Spinal cord (tissue), 10 donors: ENCODE data around the gene SPATA19. TPM values are rescaled to one million over a fixed set of nuclear protein-coding genes. Genes with fewer than 3 reads are reported as not detected.

Source experiments
- DNase-seq, 6 donors: peaks; one replicate each; pipeline versions ENCODE4 v3.0.0 to v3.0.0-alpha.2; 2013 to 2015; ENCODE audit warnings: low spot score in 6 of 6, low read depth in 4 of 6
- H3K27ac ChIP-seq: one replicate; pipeline ENCODE4 v1.5.1; 2013; ENCODE audit warnings: low read depth, low read length, control low read depth
- H3K27me3 ChIP-seq: one replicate; pipeline ENCODE4 v1.6.1; 2013; ENCODE audit warnings: low read length; ENCODE audit not compliant: control insufficient read depth, insufficient read depth
- H3K36me3 ChIP-seq: one replicate; pipeline ENCODE4 v1.6.1; 2013; ENCODE audit warnings: low read length; ENCODE audit not compliant: control insufficient read depth, insufficient read depth
- H3K4me1 ChIP-seq: one replicate; pipeline ENCODE4 v1.6.1; 2013; ENCODE audit warnings: low read length; ENCODE audit not compliant: control insufficient read depth, insufficient read depth
- H3K4me3 ChIP-seq: one replicate; pipeline ENCODE4 v1.5.1; 2013; ENCODE audit warnings: low read depth, low read length, control low read depth
- H3K9me3 ChIP-seq: one replicate; pipeline ENCODE4 v1.6.1; 2013; ENCODE audit warnings: low read length; ENCODE audit not compliant: control insufficient read depth, insufficient read depth
- whole genome bisulfite sequencing: methylation state at CpG from one replicate; pipeline ENCODE4 v1.1.5; 2013; ENCODE audit warnings: missing lambda C conversion rate; ENCODE audit not compliant: insufficient coverage; 5-methylcytosine and 5-hydroxymethylcytosine counted together
- polyA plus RNA-seq, 2 donors: library from polyadenylated mRNA; unstranded; fragments of 120-200 nt; gene quantifications; one replicate each; pipeline ENCODE4 v1.2.1, GENCODE V29; 2013; ENCODE audit not compliant: insufficient read length in 2 of 2
- total RNA-seq, 2 donors: library from RNA; depleted of rRNA in 1 of 2; stranded (reverse); fragments of 120-200 nt in 1 of 2; fragments of >200 nt in 1 of 2; gene quantifications; one replicate each; pipeline versions ENCODE4 v1.2.3 to v1.2.4, GENCODE V29; 2013 to 2014
- donor health status: healthy.

The SPATA19 gene
- total and polyA plus RNA-seq, 4 donors: not detected

- H3K4me1 ChIP-seq: peaks cover 3% of the 10 kb centered on the region
- no peak overlapping the region for H3K27ac ChIP-seq
- DNase-seq: no peak
- WGBS: no CpG with 5 or more reads among the region's 2 CpGs
- H3K4me3 ChIP-seq: no peak overlapping the region
- peaks cover 2% of the 10 kb centered on the region for H3K27me3 ChIP-seq
- peaks cover 3% of the 10 kb centered on the region for H3K9me3 ChIP-seq
- no peaks in the 10 kb centered on the region for H3K36me3 ChIP-seq
These were observed 51.1 kb downstream of the SPATA19 start for GRCh38 chr11:133794205-133794604.

GRCh38 chr11:133793271-133794035, 51.9 kb downstream of the SPATA19 start:
- peak in 1 of 6 donors; percentile 75 for DNase-seq
- Histone ChIP-seq H3K27me3 (peaks cover 2% of the 10 kb centered on the region), H3K4me3 (no peak overlapping the region), H3K36me3 (no peaks in the 10 kb centered on the region), H3K27ac (no peak overlapping the region), H3K4me1 (peaks cover 3% of the 10 kb centered on the region), H3K9me3 (peaks cover 3% of the 10 kb centered on the region)
- 100% methylated on average over 2 of the region's 7 CpGs for WGBS

- H3K36me3 ChIP-seq: no peaks in the 10 kb centered on the region
- peaks cover 9% of the 10 kb centered on the region for H3K4me1 ChIP-seq
- 100% methylated on average over 1 of the region's 5 CpGs for WGBS
- DNase-seq: no peak
- H3K9me3 ChIP-seq: peaks cover 3% of the 10 kb centered on the region
- no peak overlapping the region for H3K27ac ChIP-seq
- H3K27me3 ChIP-seq: peaks cover 12% of the 10 kb centered on the region
- no peak overlapping the region for H3K4me3 ChIP-seq
These were observed 54.3 kb downstream of the SPATA19 start for GRCh38 chr11:133790995-133791394.

Other genes starting within 250 kb of the SPATA19 start
- gene IGSF9B, start 111.5 kb upstream of the SPATA19 start, total RNA-seq: 10 to 100 TPM; 22.5 to 36.0 TPM
- gene IGSF9B, start 111.5 kb upstream of the SPATA19 start, polyA plus RNA-seq: 10 to 100 TPM; 45.4 to 64.9 TPM
- 100 to 1,000 TPM; 115 to 221 TPM for gene JAM3, start 223.6 kb upstream of the SPATA19 start, total RNA-seq
- gene JAM3, start 223.6 kb upstream of the SPATA19 start, polyA plus RNA-seq: 100 to 1,000 TPM in 1 of 2 donors, 10 to 100 TPM in 1; 57.9 to 100 TPM